K562 (cell line): ENCODE data around the gene LETM1.

Experiments
- ARID3A ChIP-seq: IDR thresholded peaks from 2 replicates; pipeline ENCODE4 v1.6.1; 2012; ENCODE audit warnings: low read depth, low read length, improper control_type of control experiment, borderline replicate concordance
- ETS1 ChIP-seq: conservative IDR thresholded peaks from 2 replicates; pipeline ENCODE4 v1.6.1; 2011; ENCODE audit warnings: low read depth, mild to moderate bottlenecking, low read length; ENCODE audit not compliant: control insufficient read depth
- MXI1 ChIP-seq: IDR thresholded peaks from 2 replicates; pipeline ENCODE4 v1.6.1; 2011; ENCODE audit warnings: low read depth, mild to moderate bottlenecking, improper control_type of control experiment, low read length
- ZKSCAN1 ChIP-seq: fragments of 150-350 bp; IDR thresholded peaks from 2 replicates; pipeline ENCODE4 v1.6.1; 2016; ENCODE audit warnings: low read depth, low read length
- ZNF324 ChIP-seq: fragments of 250-450 bp; sonication (Bioruptor Pico); IDR thresholded peaks from 2 replicates; pipeline ENCODE4 v1.4.0; 2020; ENCODE audit warnings: mild to moderate bottlenecking

GRCh38 chr4:1770791-1771231 is 85.1 kb downstream of the LETM1 start:
- TF ChIP-seq ARID3A = no peak
- no peak for TF ChIP-seq MXI1
- no peak for TF ChIP-seq ETS1
- no peak for TF ChIP-seq ZKSCAN1
- no peak for TF ChIP-seq ZNF324 (CRISPR knock-in tag)
